Neural cell (in vitro differentiated cells): Measurements from ENCODE around the gene GALK2. TPM values are rescaled to one million over a fixed set of nuclear protein-coding genes. Genes with fewer than 3 reads are reported as not detected.
A peak's percentile ranks its signal among the peaks of the same experiment; 100 is the strongest.

ENCODE experiments used
- H2AFZ ChIP-seq: fragments of 200-600, 300-800 bp; sonication (generic), shearing (Covaris generic); 2 replicates; pipeline ENCODE4 v1.6.0; 2014; ENCODE audit warnings: low read depth, mild to moderate bottlenecking, antibody characterized with exemption, low read length, moderate library complexity
- H3F3A ChIP-seq: fragments of 200-600 bp; shearing (Covaris generic); 2 replicates; pipeline ENCODE4 v1.6.1; 2016; ENCODE audit warnings: mild to moderate bottlenecking, moderate library complexity, mixed read lengths, antibody characterized with exemption, low read length; ENCODE audit not compliant: insufficient read depth, poor library complexity, severe bottlenecking
- H3K27ac ChIP-seq: fragments of 200-600, 300-800 bp; sonication (generic), shearing (Covaris generic); 2 replicates; pipeline ENCODE4 v1.5.1; 2014; ENCODE audit warnings: mild to moderate bottlenecking, low read length, moderate library complexity
- H3K27me3 ChIP-seq: fragments of 300-800, 200-600 bp; sonication (generic), shearing (Covaris generic); 2 replicates; pipeline ENCODE4 v1.6.0; 2014; ENCODE audit warnings: mild to moderate bottlenecking, low read depth, low read length, moderate library complexity; ENCODE audit not compliant: insufficient read depth
- H3K36me3 ChIP-seq: fragments of 300-800, 200-600 bp; sonication (generic), shearing (Covaris generic); 2 replicates; pipeline ENCODE4 v1.5.1; 2014; ENCODE audit warnings: mild to moderate bottlenecking, antibody characterized with exemption, low read length, moderate library complexity; ENCODE audit not compliant: insufficient read depth
- H3K4me2 ChIP-seq: fragments of 300-800, 200-600 bp; sonication (generic), shearing (Covaris generic); 2 replicates; pipeline ENCODE4 v1.6.0; 2014; ENCODE audit warnings: mild to moderate bottlenecking, low read length
- H3K4me3 ChIP-seq: fragments of 300-800, 200-600 bp; sonication (generic), shearing (Covaris generic); 2 replicates; pipeline ENCODE4 v1.5.1; 2014; ENCODE audit warnings: mild to moderate bottlenecking, low read length, moderate library complexity
- H3K79me2 ChIP-seq: fragments of 200-600 bp; shearing (Covaris generic); replicated peaks from 2 replicates; pipeline ENCODE4 v1.6.0; 2014; ENCODE audit warnings: mild to moderate bottlenecking, low read length, moderate library complexity; ENCODE audit not compliant: insufficient read depth
- H3K9ac ChIP-seq: fragments of 300-800, 200-600 bp; sonication (generic), shearing (Covaris generic); 2 replicates; pipeline ENCODE4 v1.6.1; 2016; ENCODE audit warnings: mild to moderate bottlenecking, low read length, mixed read lengths
- H3K9me2 ChIP-seq: fragments of 200-600 bp; shearing (Covaris generic); 2 replicates; pipeline ENCODE4 v1.6.1; 2016; ENCODE audit warnings: mild to moderate bottlenecking, low read length, mixed read lengths; ENCODE audit not compliant: insufficient read depth
- H3K9me3 ChIP-seq: fragments of 200-600, 300-800 bp; sonication (generic), shearing (Covaris generic); 2 replicates; pipeline ENCODE4 v1.6.1; 2016; ENCODE audit warnings: mild to moderate bottlenecking, mixed run types, low read length, moderate library complexity, mixed read lengths
- H4K20me1 ChIP-seq: fragments of 200-600 bp; shearing (Covaris generic); 2 replicates; pipeline ENCODE4 v1.6.1; 2016; ENCODE audit warnings: mild to moderate bottlenecking, mixed run types; ENCODE audit not compliant: insufficient read depth
- EP300 ChIP-seq: fragments of 450-650 bp; conservative IDR thresholded peaks from 2 replicates; pipeline ENCODE4 v1.6.1; 2014; ENCODE audit warnings: antibody characterized with exemption, mild to moderate bottlenecking, moderate library complexity; ENCODE audit not compliant: poor library complexity, severe bottlenecking
- EZH2 ChIP-seq: fragments of 200-600, 300-800 bp; shearing (Covaris generic), sonication (generic); IDR thresholded peaks from 2 replicates; pipeline ENCODE4 v1.6.1; 2014; ENCODE audit warnings: antibody characterized with exemption, low read length, borderline replicate concordance, mild to moderate bottlenecking; ENCODE audit not compliant: insufficient read depth, poor library complexity, severe bottlenecking
- MXI1 ChIP-seq: fragments of 450-650 bp; conservative IDR thresholded peaks from 2 replicates; pipeline ENCODE4 v1.6.1; 2014; ENCODE audit warnings: antibody characterized with exemption, mild to moderate bottlenecking; ENCODE audit not compliant: poor library complexity, severe bottlenecking
- POLR2AphosphoS5 ChIP-seq: IDR thresholded peaks from 2 replicates; pipeline ENCODE4 v1.6.1; 2012
- RAD21 ChIP-seq: fragments of 450-650 bp; conservative IDR thresholded peaks from 2 replicates; pipeline ENCODE4 v1.6.1; 2014; ENCODE audit warnings: antibody characterized with exemption, mild to moderate bottlenecking, moderate library complexity
- SMC3 ChIP-seq: fragments of 450-650 bp; conservative IDR thresholded peaks from 2 replicates; pipeline ENCODE4 v1.6.1; 2014; ENCODE audit warnings: antibody characterized with exemption, mild to moderate bottlenecking, moderate library complexity; ENCODE audit not compliant: poor library complexity
- TAF1 ChIP-seq: IDR thresholded peaks from 2 replicates; pipeline ENCODE4 v1.6.1; 2012; ENCODE audit warnings: low read depth
- polyA plus RNA-seq: library from polyadenylated mRNA; depleted of rRNA; stranded (reverse); fragments of >200 nt; gene quantifications from 2 replicates; pipeline ENCODE4 v1.2.3, GENCODE V29; 2014
- TF ChIP-seq, protein P1 (sequence below): fragments of 450-650 bp; IDR thresholded peaks from 2 replicates; pipeline ENCODE4 v1.5.1; 2014; ENCODE audit warnings: antibody characterized with exemption, mild to moderate bottlenecking, moderate library complexity; ENCODE audit not compliant: poor library complexity, severe bottlenecking
- TF ChIP-seq, protein P2 (sequence below): IDR thresholded peaks from 2 replicates; pipeline ENCODE4 v1.6.1; 2012; ENCODE audit warnings: borderline replicate concordance

Gene GALK2
- polyA plus RNA-seq, 1 donor from 2014 or later: 26.3 TPM

DNA sequence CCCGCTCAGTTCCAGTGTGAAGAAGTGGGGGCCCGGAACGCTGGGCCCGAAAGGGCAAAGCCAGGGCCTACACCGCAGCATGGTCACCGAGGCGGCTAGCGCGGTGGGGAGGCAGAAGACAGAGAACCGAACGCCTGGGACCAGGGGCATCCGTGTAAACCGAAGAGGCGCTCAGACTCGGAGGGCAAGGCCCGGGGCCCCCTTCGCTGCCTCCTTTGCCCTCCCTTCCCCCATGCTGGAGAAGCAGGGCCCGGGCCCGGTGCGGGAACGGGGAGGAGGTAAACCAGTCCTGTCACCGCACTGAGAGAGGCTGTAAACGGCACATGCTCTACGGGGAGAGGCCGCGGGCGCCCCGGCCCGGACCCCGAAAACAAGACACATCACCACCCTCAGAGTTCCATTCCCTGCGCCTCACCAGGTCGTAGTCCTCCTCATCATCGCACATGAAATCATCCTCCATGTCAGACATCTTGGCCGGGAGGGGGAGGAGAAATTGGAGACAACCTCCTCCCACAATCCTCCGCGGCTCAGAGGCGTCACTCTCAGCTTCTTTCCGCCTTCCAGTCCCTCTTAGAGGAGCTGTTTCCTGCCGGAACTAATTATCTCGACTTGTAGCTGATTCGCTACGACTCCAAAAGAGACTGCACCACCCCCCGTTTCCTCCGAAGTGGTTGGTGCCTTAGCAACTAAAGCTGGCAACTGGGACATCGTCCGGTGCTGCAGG lies 14.8 kb upstream of the GALK2 start, which contains the start of gene COPS2:
COPS2 (minus strand) TSS at position 490 of the 724 bp plus-strand sequence; CDS start at position 469, 21 bp downstream.
- Histone ChIP-seq H4K20me1 (no peaks in the 10 kb centered on the region), H3K9ac (peak within 1 kb of the TSS; percentile 96), H3K27ac (peak within 1 kb of the TSS; percentile 93), H3K4me3 (peak within 1 kb of the TSS; percentile 75), H3K4me2 (peak within 1 kb of the TSS; percentile 76), H3K27me3 (no peaks in the 10 kb centered on the region), H3K79me2 (peaks cover 60% of the 10 kb centered on the region), H3F3A (no peaks in the 10 kb centered on the region), H2AFZ (peak within 1 kb of the TSS; percentile 66), H3K9me2 (no peaks in the 10 kb centered on the region), H3K9me3 (no peaks in the 10 kb centered on the region), H3K36me3 (no peaks in the 10 kb centered on the region)
- TF ChIP-seq TAF1 (peak; percentile 88), MXI1 (peak; percentile 87), RAD21 (peak; percentile 29), EZH2 (no peak), POLR2AphosphoS5 (peak; percentile 98), SMC3 (no peak), EP300 (peak; percentile 81)
- TF ChIP-seq, protein P1, sequence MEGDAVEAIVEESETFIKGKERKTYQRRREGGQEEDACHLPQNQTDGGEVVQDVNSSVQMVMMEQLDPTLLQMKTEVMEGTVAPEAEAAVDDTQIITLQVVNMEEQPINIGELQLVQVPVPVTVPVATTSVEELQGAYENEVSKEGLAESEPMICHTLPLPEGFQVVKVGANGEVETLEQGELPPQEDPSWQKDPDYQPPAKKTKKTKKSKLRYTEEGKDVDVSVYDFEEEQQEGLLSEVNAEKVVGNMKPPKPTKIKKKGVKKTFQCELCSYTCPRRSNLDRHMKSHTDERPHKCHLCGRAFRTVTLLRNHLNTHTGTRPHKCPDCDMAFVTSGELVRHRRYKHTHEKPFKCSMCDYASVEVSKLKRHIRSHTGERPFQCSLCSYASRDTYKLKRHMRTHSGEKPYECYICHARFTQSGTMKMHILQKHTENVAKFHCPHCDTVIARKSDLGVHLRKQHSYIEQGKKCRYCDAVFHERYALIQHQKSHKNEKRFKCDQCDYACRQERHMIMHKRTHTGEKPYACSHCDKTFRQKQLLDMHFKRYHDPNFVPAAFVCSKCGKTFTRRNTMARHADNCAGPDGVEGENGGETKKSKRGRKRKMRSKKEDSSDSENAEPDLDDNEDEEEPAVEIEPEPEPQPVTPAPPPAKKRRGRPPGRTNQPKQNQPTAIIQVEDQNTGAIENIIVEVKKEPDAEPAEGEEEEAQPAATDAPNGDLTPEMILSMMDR: peak; percentile 32
- TF ChIP-seq, protein P2, sequence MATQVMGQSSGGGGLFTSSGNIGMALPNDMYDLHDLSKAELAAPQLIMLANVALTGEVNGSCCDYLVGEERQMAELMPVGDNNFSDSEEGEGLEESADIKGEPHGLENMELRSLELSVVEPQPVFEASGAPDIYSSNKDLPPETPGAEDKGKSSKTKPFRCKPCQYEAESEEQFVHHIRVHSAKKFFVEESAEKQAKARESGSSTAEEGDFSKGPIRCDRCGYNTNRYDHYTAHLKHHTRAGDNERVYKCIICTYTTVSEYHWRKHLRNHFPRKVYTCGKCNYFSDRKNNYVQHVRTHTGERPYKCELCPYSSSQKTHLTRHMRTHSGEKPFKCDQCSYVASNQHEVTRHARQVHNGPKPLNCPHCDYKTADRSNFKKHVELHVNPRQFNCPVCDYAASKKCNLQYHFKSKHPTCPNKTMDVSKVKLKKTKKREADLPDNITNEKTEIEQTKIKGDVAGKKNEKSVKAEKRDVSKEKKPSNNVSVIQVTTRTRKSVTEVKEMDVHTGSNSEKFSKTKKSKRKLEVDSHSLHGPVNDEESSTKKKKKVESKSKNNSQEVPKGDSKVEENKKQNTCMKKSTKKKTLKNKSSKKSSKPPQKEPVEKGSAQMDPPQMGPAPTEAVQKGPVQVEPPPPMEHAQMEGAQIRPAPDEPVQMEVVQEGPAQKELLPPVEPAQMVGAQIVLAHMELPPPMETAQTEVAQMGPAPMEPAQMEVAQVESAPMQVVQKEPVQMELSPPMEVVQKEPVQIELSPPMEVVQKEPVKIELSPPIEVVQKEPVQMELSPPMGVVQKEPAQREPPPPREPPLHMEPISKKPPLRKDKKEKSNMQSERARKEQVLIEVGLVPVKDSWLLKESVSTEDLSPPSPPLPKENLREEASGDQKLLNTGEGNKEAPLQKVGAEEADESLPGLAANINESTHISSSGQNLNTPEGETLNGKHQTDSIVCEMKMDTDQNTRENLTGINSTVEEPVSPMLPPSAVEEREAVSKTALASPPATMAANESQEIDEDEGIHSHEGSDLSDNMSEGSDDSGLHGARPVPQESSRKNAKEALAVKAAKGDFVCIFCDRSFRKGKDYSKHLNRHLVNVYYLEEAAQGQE: no peak

DNA sequence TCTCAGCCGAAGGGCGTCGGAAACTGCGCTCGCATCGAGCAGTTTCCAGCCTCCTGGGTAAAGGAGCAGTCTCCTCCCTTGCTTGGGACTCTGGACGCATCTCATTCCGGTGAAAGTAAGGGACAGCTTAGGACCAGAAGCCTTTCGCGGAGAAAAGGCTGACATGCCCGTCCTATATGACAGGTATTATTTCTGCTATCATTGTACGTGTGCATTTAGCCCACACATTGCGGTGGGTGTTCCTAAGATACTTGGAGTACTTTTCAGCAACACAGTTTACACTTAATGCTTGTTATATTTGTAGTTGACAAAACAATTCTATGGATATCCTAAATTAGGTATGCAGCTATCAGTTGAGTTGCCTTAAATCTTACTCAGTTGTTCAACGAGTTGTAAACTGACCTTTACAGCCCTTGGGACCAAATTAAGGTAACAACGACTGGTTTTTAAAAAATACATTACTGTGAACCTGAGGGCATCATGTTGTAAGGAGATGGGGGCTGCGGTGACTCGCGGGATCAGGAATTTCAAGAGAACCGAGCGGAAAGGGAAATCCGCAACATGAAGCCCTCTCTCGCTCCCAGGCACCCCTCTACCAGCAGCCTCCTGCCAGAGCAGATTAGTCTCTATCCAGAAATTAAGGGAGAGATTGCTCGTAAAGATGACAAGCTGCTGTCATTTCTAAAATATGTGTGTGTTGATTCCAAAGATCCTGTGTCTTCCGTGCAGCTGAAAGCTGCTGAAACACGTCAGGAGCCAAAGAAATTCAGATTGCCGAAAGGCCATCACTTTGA lies 14.0 kb upstream of the GALK2 start:
- H3F3A ChIP-seq: no peaks in the 10 kb centered on the region
- H2AFZ ChIP-seq: peak overlapping the region; percentile 61
- H3K9me3 ChIP-seq: no peaks in the 10 kb centered on the region
- H3K36me3 ChIP-seq: no peaks in the 10 kb centered on the region
- H4K20me1 ChIP-seq: no peaks in the 10 kb centered on the region
- peak overlapping the region; percentile 93 for H3K27ac ChIP-seq
- peak overlapping the region; percentile 73 for H3K9ac ChIP-seq
- H3K4me3 ChIP-seq: peak overlapping the region; percentile 75
- peak overlapping the region; percentile 72 for H3K4me2 ChIP-seq
- no peaks in the 10 kb centered on the region for H3K9me2 ChIP-seq
- peaks cover 52% of the 10 kb centered on the region for H3K79me2 ChIP-seq
- peak; percentile 56 for TF ChIP-seq SMC3
- peak; percentile 61 for TF ChIP-seq MXI1
- no peak for TF ChIP-seq TAF1
- TF ChIP-seq RAD21: no peak
- H3K27me3 ChIP-seq: no peaks in the 10 kb centered on the region
